Ishikawa (cell line): ENCODE results near the gene VWCE.

Source experiments
- CEBPB ChIP-seq: IDR thresholded peaks from 2 replicates; pipeline ENCODE4 v1.6.1; 2012
- CREB1 ChIP-seq: IDR thresholded peaks from 2 replicates; pipeline ENCODE4 v1.6.1; 2012; ENCODE audit warnings: low read depth
- EGR1 ChIP-seq: IDR thresholded peaks from 2 replicates; pipeline ENCODE4 v1.6.1; 2012
- EP300 ChIP-seq: IDR thresholded peaks from 2 replicates; pipeline ENCODE4 v1.6.1; 2012; ENCODE audit warnings: borderline replicate concordance
- FOXM1 ChIP-seq: IDR thresholded peaks from 2 replicates; pipeline ENCODE4 v1.6.1; 2012; ENCODE audit warnings: low read depth, borderline replicate concordance
- NFIC ChIP-seq: IDR thresholded peaks from 2 replicates; pipeline ENCODE4 v1.6.1; 2012
- RAD21 ChIP-seq: IDR thresholded peaks from 2 replicates; pipeline ENCODE4 v1.6.1; 2012; ENCODE audit warnings: low read depth
- TAF1 ChIP-seq: IDR thresholded peaks from 2 replicates; pipeline ENCODE4 v1.6.1; 2012; ENCODE audit warnings: low read depth, mild to moderate bottlenecking
- TEAD4 ChIP-seq: IDR thresholded peaks from 2 replicates; pipeline ENCODE4 v1.6.1; 2012
- YY1 ChIP-seq: IDR thresholded peaks from 2 replicates; pipeline ENCODE4 v1.6.1; 2012; ENCODE audit warnings: low read depth
- ZBTB7A ChIP-seq: IDR thresholded peaks from 2 replicates; pipeline ENCODE4 v1.6.1; 2012; ENCODE audit warnings: low read depth
- TF ChIP-seq, protein P1 (sequence below): IDR thresholded peaks from 2 replicates; pipeline ENCODE4 v1.6.1; 2012
- TF ChIP-seq, protein P2 (sequence below): IDR thresholded peaks from 2 replicates; pipeline ENCODE4 v1.6.1; 2012
- TF ChIP-seq, protein P3 (sequence below): IDR thresholded peaks from 2 replicates; pipeline ENCODE4 v1.6.1; 2012; ENCODE audit warnings: low read depth, mild to moderate bottlenecking

DNA sequence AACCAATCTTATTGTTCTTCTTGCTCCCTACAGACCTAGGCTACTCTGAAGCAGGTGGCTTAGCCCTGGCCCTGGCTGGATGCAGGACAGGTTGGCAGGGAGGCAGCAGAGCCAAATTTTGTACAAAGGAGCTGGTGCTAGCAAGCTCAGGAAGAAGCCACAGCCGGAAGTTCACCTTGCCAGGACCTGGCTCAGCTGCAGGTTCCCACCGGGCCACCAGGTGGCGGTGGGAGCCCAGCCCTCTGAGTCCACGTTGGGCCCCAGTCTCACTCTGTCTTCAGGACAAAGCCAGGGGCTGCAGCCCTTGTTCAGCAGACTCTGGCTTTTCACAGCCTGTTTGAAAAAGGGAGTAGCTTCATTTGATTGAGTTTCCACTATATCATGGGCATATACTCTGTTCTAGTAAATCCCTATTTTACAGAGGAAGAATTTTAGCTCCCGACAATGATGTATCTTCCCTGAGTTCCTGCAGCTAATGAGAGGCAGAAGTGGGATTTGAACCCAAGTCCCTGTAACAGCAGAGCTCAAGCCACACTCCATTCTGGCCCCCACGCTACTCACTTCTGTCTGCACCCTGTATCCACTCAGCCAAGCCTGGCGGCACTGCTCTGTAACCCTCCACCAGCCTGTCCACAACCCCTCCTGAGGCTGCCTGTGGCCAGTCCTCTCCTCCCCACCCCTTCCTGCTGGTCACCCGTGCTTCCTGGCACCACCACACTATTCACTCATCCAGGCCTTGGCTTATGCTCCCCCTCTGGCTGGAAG, 41.2 kb upstream of the VWCE start:
- TF ChIP-seq EP300 (no peak), FOXM1 (no peak), TAF1 (no peak), RAD21 (peak; percentile 85), NFIC (0 out of 2 replicates have a peak, but pooled peaks have one; percentile 21), EGR1 (no peak), ZBTB7A (no peak), CREB1 (no peak), CEBPB (no peak), TEAD4 (no peak), YY1 (no peak)
- TF ChIP-seq, protein P1, sequence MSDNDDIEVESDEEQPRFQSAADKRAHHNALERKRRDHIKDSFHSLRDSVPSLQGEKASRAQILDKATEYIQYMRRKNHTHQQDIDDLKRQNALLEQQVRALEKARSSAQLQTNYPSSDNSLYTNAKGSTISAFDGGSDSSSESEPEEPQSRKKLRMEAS: no peak; the same call in 1 of the 2 replicates
- TF ChIP-seq, protein P2, sequence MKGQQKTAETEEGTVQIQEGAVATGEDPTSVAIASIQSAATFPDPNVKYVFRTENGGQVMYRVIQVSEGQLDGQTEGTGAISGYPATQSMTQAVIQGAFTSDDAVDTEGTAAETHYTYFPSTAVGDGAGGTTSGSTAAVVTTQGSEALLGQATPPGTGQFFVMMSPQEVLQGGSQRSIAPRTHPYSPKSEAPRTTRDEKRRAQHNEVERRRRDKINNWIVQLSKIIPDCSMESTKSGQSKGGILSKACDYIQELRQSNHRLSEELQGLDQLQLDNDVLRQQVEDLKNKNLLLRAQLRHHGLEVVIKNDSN: no peak
- TF ChIP-seq, protein P3, sequence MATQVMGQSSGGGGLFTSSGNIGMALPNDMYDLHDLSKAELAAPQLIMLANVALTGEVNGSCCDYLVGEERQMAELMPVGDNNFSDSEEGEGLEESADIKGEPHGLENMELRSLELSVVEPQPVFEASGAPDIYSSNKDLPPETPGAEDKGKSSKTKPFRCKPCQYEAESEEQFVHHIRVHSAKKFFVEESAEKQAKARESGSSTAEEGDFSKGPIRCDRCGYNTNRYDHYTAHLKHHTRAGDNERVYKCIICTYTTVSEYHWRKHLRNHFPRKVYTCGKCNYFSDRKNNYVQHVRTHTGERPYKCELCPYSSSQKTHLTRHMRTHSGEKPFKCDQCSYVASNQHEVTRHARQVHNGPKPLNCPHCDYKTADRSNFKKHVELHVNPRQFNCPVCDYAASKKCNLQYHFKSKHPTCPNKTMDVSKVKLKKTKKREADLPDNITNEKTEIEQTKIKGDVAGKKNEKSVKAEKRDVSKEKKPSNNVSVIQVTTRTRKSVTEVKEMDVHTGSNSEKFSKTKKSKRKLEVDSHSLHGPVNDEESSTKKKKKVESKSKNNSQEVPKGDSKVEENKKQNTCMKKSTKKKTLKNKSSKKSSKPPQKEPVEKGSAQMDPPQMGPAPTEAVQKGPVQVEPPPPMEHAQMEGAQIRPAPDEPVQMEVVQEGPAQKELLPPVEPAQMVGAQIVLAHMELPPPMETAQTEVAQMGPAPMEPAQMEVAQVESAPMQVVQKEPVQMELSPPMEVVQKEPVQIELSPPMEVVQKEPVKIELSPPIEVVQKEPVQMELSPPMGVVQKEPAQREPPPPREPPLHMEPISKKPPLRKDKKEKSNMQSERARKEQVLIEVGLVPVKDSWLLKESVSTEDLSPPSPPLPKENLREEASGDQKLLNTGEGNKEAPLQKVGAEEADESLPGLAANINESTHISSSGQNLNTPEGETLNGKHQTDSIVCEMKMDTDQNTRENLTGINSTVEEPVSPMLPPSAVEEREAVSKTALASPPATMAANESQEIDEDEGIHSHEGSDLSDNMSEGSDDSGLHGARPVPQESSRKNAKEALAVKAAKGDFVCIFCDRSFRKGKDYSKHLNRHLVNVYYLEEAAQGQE: no peak
